Ishikawa (cell line): Measurements from ENCODE around the gene YBX2.
A peak's percentile ranks its signal among the peaks of the same experiment; 100 is the strongest.

Experiments used
- CEBPB ChIP-seq: IDR thresholded peaks from 2 replicates; pipeline ENCODE4 v1.6.1; 2012
- CREB1 ChIP-seq: IDR thresholded peaks from 2 replicates; pipeline ENCODE4 v1.6.1; 2012; ENCODE audit warnings: low read depth
- EGR1 ChIP-seq: IDR thresholded peaks from 2 replicates; pipeline ENCODE4 v1.6.1; 2012
- EP300 ChIP-seq: IDR thresholded peaks from 2 replicates; pipeline ENCODE4 v1.6.1; 2012; ENCODE audit warnings: borderline replicate concordance
- FOXM1 ChIP-seq: IDR thresholded peaks from 2 replicates; pipeline ENCODE4 v1.6.1; 2012; ENCODE audit warnings: low read depth, borderline replicate concordance
- MAX ChIP-seq: IDR thresholded peaks from 2 replicates; pipeline ENCODE4 v1.6.1; 2012
- NFIC ChIP-seq: IDR thresholded peaks from 2 replicates; pipeline ENCODE4 v1.6.1; 2012
- RAD21 ChIP-seq: IDR thresholded peaks from 2 replicates; pipeline ENCODE4 v1.6.1; 2012; ENCODE audit warnings: low read depth
- REST ChIP-seq: IDR thresholded peaks from 2 replicates; pipeline ENCODE4 v1.6.1; 2012; ENCODE audit warnings: low read depth, mild to moderate bottlenecking
- TAF1 ChIP-seq: IDR thresholded peaks from 2 replicates; pipeline ENCODE4 v1.6.1; 2012; ENCODE audit warnings: low read depth, mild to moderate bottlenecking
- TCF12 ChIP-seq: IDR thresholded peaks from 2 replicates; pipeline ENCODE4 v1.6.1; 2012; ENCODE audit warnings: low read depth
- TEAD4 ChIP-seq: IDR thresholded peaks from 2 replicates; pipeline ENCODE4 v1.6.1; 2012
- YY1 ChIP-seq: IDR thresholded peaks from 2 replicates; pipeline ENCODE4 v1.6.1; 2012; ENCODE audit warnings: low read depth
- ZBTB7A ChIP-seq: IDR thresholded peaks from 2 replicates; pipeline ENCODE4 v1.6.1; 2012; ENCODE audit warnings: low read depth

Gene YBX2

GRCh38 chr17:7336240-7337175 lies 42.1 kb upstream of the YBX2 start, which contains the start of gene ACAP1:
ACAP1 (plus strand) TSS chr17:7336529; CDS start chr17:7336735, 206 bp downstream.
- TF ChIP-seq MAX (no peak), TAF1 (no peak)

- TF ChIP-seq NFIC (no peak), FOXM1 (no peak), YY1 (no peak), CEBPB (no peak), MAX (no peak), REST (no peak), TCF12 (no peak)
Measured at GRCh38 chr17:7334938-7335538, 40.6 kb upstream of the YBX2 start.

GRCh38 chr17:7332111-7332510 lies 37.7 kb upstream of the YBX2 start:
- TF ChIP-seq TCF12 (no peak), MAX (no peak), EGR1 (no peak)

- TF ChIP-seq RAD21 = no peak
- no peak for TF ChIP-seq ZBTB7A
- no peak for TF ChIP-seq TAF1
- TF ChIP-seq NFIC = no peak
- no peak for TF ChIP-seq CREB1
Measured at GRCh38 chr17:7330638-7331015, 36.2 kb upstream of the YBX2 start.

- TF ChIP-seq CREB1 (0 out of 2 replicates have a peak, but pooled peaks have one; percentile 28), EGR1 (no peak)
Measured at GRCh38 chr17:7329997-7330637, 35.7 kb upstream of the YBX2 start.

- peak; percentile 59 for TF ChIP-seq CREB1
- no peak for TF ChIP-seq YY1
- TF ChIP-seq MAX = peak; percentile 44
- TF ChIP-seq REST = no peak
- 0 out of 2 replicates have a peak, but pooled peaks have one; percentile 10 for TF ChIP-seq TCF12
- 0 out of 2 replicates have a peak, but pooled peaks have one; percentile 19 for TF ChIP-seq EGR1
- no peak for TF ChIP-seq RAD21
- peak; percentile 49 for TF ChIP-seq EP300
- peak; percentile 5; the same call in 1 of the 2 replicates for TF ChIP-seq TAF1
- no peak for TF ChIP-seq TEAD4
Measured at GRCh38 chr17:7329374-7329996, 35.0 kb upstream of the YBX2 start.
